B cell (primary cell): Measurements from ENCODE around the gene KCNQ2. TPM values are rescaled to one million over a fixed set of nuclear protein-coding genes. Genes with fewer than 3 reads are reported as not detected.

Experiments
- ATAC-seq: fragments of 200-7000 bp; cut with Tn5 transposase; one replicate; pipeline ENCODE4 v1.10.0; 2021; ENCODE audit warnings: low read depth, mild to moderate bottlenecking, moderate number of reproducible peaks, moderate library complexity
- CTCF ChIA-PET: fragments of 350-600 bp; sonication (Branson Sonifier 250); formaldehyde crosslinking; loops from one replicate; lab custom pipeline; 2021; ENCODE audit warnings: antibody characterized with exemption, inconsistent platforms; lab: Charles Lee
- POLR2A ChIA-PET: fragments of 350-600 bp; sonication (Branson Sonifier 250); formaldehyde crosslinking; loops from one replicate; lab custom pipeline; 2021; ENCODE audit warnings: antibody characterized with exemption; lab: Charles Lee
- DNase-seq: peaks from one replicate; pipeline ENCODE4 v3.0.0; 2013
- H2AFZ ChIP-seq: 2 replicates; pipeline ENCODE4 v1.6.1; 2012; ENCODE audit warnings: mild to moderate bottlenecking, low read depth, low read length; ENCODE audit not compliant: insufficient read depth, poor library complexity, severe bottlenecking
- H3K27ac ChIP-seq, 2 donors: 1 replicate in 1 of 2; 2 replicates in 1 of 2; pipeline ENCODE4 v1.5.1; 2012 to 2013; ENCODE audit warnings: low read length in 2 of 2, mild to moderate bottlenecking in 2 of 2, moderate library complexity in 1 of 2
- H3K27me3 ChIP-seq, 4 experiments: fragments of 200-600 bp in 1 of 4; sonication (generic) in 1 of 4; replicated peaks in 1 of 4; 1 replicate in 2 of 4; 2 replicates in 2 of 4; pipeline versions ENCODE4 v1.6.1 to v1.7.0; 2013 to 2016; ENCODE audit warnings: low read length in 3 of 4, mild to moderate bottlenecking in 2 of 4, mixed read lengths in 1 of 4, moderate library complexity in 1 of 4; ENCODE audit not compliant: insufficient read depth in 4 of 4, control insufficient read depth in 3 of 4; ENCODE audit errors: control extremely low read depth in 1 of 4
- H3K36me3 ChIP-seq, 2 experiments: replicated peaks in 1 of 2; 1 replicate in 1 of 2; 2 replicates in 1 of 2; pipeline versions ENCODE4 v1.6.1 to v1.7.1; 2013; ENCODE audit warnings: low read length in 1 of 2; ENCODE audit not compliant: insufficient read depth in 2 of 2, control insufficient read depth in 1 of 2; ENCODE audit errors: control extremely low read depth in 1 of 2, extremely low read depth in 1 of 2
- H3K4me1 ChIP-seq, 2 donors: fragments of 200-600 bp in 1 of 2; sonication (generic) in 1 of 2; 1 replicate in 1 of 2; 2 replicates in 1 of 2; pipeline versions ENCODE4 v1.5.1 to v1.6.1; 2013 to 2017; ENCODE audit warnings: low read length in 2 of 2; ENCODE audit not compliant: control insufficient read depth in 2 of 2, insufficient read depth in 2 of 2
- H3K4me2 ChIP-seq: replicated peaks from 2 replicates; pipeline ENCODE3; 2012; ENCODE audit warnings: mild to moderate bottlenecking, low read depth, low read length; ENCODE audit not compliant: poor library complexity, severe bottlenecking
- H3K4me3 ChIP-seq, 5 experiments: fragments of 200-600 bp in 1 of 5; sonication (generic) in 1 of 5; 1 replicate in 3 of 5; 2 replicates in 2 of 5; pipeline versions ENCODE4 v1.5.1 to v1.7.0; 2011 to 2016; ENCODE audit warnings: low read length in 4 of 5, mild to moderate bottlenecking in 4 of 5, low read depth in 2 of 5, control low read depth in 1 of 5, moderate library complexity in 1 of 5; ENCODE audit not compliant: insufficient read depth in 1 of 5; ENCODE audit errors: control extremely low read depth in 1 of 5, extremely low read depth in 1 of 5
- H3K79me2 ChIP-seq: fragments of 200-600 bp; sonication (generic); one replicate; pipeline ENCODE4 v1.6.0; 2016; ENCODE audit warnings: low read length; ENCODE audit not compliant: control insufficient read depth, insufficient read depth
- H3K9ac ChIP-seq: fragments of 200-600 bp; sonication (generic); 2 replicates; pipeline ENCODE4 v1.6.1; 2017; ENCODE audit warnings: mild to moderate bottlenecking, low read length, moderate library complexity
- H3K9me3 ChIP-seq, 3 donors: one replicate each; pipeline versions ENCODE4 v1.6.1 to v1.7.1; 2013; ENCODE audit warnings: low read length in 2 of 3; ENCODE audit not compliant: control insufficient read depth in 2 of 3, insufficient read depth in 1 of 3; ENCODE audit errors: control extremely low read depth in 1 of 3
- H4K20me1 ChIP-seq: 2 replicates; pipeline ENCODE4 v1.6.0; 2012; ENCODE audit warnings: mild to moderate bottlenecking, low read length; ENCODE audit not compliant: insufficient read depth, control insufficient read depth, poor library complexity, severe bottlenecking
- H3K27ac Mint-ChIP-seq: one replicate; pipeline ENCODE4 v1.8.0; 2021; ENCODE audit warnings: mixed read lengths
- H3K27me3 Mint-ChIP-seq: one replicate; pipeline ENCODE4 v1.8.0; 2021; ENCODE audit warnings: mixed read lengths
- H3K4me1 Mint-ChIP-seq: one replicate; pipeline ENCODE4 v1.8.0; 2021; ENCODE audit warnings: mixed read lengths
- H3K4me3 Mint-ChIP-seq: one replicate; pipeline ENCODE4 v1.8.0; 2021; ENCODE audit warnings: mixed read lengths
- H3K9me3 Mint-ChIP-seq: one replicate; pipeline ENCODE4 v1.8.0; 2022; ENCODE audit warnings: mixed read lengths; ENCODE audit not compliant: insufficient read depth
- CTCF ChIP-seq: fragments of 200-600 bp; IDR thresholded peaks from one replicate; pipeline ENCODE4 v1.8.0; 2022; ENCODE audit warnings: antibody characterized with exemption, mild to moderate bottlenecking
- EZH2 ChIP-seq: IDR thresholded peaks from 2 replicates; pipeline ENCODE4 v1.6.1; 2012; ENCODE audit warnings: borderline replicate concordance, low read depth, mild to moderate bottlenecking, moderate library complexity, low read length; ENCODE audit not compliant: insufficient read depth, poor library complexity, severe bottlenecking
- WGBS: methylation state at CpG from one replicate; pipeline ENCODE4 v1.1.5; 2013; ENCODE audit warnings: missing lambda C conversion rate; ENCODE audit not compliant: insufficient coverage; 5-methylcytosine and 5-hydroxymethylcytosine counted together
- intact Hi-C: fragments of 100-400 bp; cut with micrococcal nuclease; formaldehyde crosslinking; loops from one replicate; pipeline ENCODE4 v1.10.0; 2022
- polyA plus RNA-seq: library from polyadenylated mRNA; depleted of rRNA; stranded (reverse); fragments of >200 nt; gene quantifications from 2 replicates; pipeline ENCODE4 v1.2.3, GENCODE V29; 2012
- total RNA-seq, 2 donors: library from RNA; stranded (reverse); fragments of 120-200 nt in 1 of 2; gene quantifications; 1 replicate in 1 of 2; 2 replicates in 1 of 2; pipeline versions ENCODE4 v1.2.3 to v1.2.4, GENCODE V29; 2013 to 2022

The KCNQ2 gene
- total and polyA plus RNA-seq, 2 donors (not counting 1 experiment from before 2014, with no cell fraction given) = 0.12 TPM; not detected in 1

GRCh38 chr20:63372971-63373885 is 99.2 kb downstream of the KCNQ2 start:
- Histone ChIP-seq H3K4me1 (no peaks in the 10 kb centered on the region), H3K4me2 (no peak overlapping the region), H3K79me2 (no peaks in the 10 kb centered on the region), H3K9ac (no peak overlapping the region), H3K27me3 (peaks cover 0 to 9% (median 0%) of the 10 kb centered on the region in 4 experiments), H3K4me3 (no peak overlapping the region), H2AFZ (no peak overlapping the region), H3K36me3 (no peaks in the 10 kb centered on the region), H3K9me3 (no peaks in the 10 kb centered on the region), H4K20me1 (no peaks in the 10 kb centered on the region), H3K27ac (no peak overlapping the region)
- intact Hi-C loops = no loop called here
- peaks cover 16% of the 10 kb centered on the region for H3K27me3 Mint-ChIP-seq
- H3K27ac Mint-ChIP-seq = no peak overlapping the region
- H3K9me3 Mint-ChIP-seq = no peaks in the 10 kb centered on the region
- ChIA-PET CTCF (no interaction called here), POLR2A (no interaction called here)
- TF ChIP-seq EZH2 = no peak
- TF ChIP-seq CTCF = no peak
- WGBS = 73% methylated on average over 33 of the region's 34 CpGs
- H3K4me3 Mint-ChIP-seq = no peak overlapping the region
- ATAC-seq (no peak), DNase-seq (no peak)
- no peaks in the 10 kb centered on the region for H3K4me1 Mint-ChIP-seq

- no peaks in the 10 kb centered on the region for H3K9me3 ChIP-seq
- H4K20me1 ChIP-seq = no peaks in the 10 kb centered on the region
- no peak overlapping the region for H3K27ac Mint-ChIP-seq
- no peaks in the 10 kb centered on the region for H3K9me3 Mint-ChIP-seq
- CTCF ChIA-PET = no interaction called here
- no peaks in the 10 kb centered on the region for H3K4me1 Mint-ChIP-seq
- WGBS = 86% methylated on average over 26 of the region's 28 CpGs
- H3K36me3 ChIP-seq = no peaks in the 10 kb centered on the region
- H3K27me3 Mint-ChIP-seq = peaks cover 9% of the 10 kb centered on the region
- no peak overlapping the region for H3K4me3 Mint-ChIP-seq
- H3K4me1 ChIP-seq = no peaks in the 10 kb centered on the region
- TF ChIP-seq EZH2 (no peak), CTCF (no peak)
- DNase-seq = no peak
- POLR2A ChIA-PET = no interaction called here
- no peak overlapping the region for H3K4me2 ChIP-seq
- no peak overlapping the region for H2AFZ ChIP-seq
- H3K9ac ChIP-seq = no peak overlapping the region
- H3K79me2 ChIP-seq = no peaks in the 10 kb centered on the region
- no peak overlapping the region for H3K27ac ChIP-seq
- ATAC-seq = no peak
- no peak overlapping the region for H3K4me3 ChIP-seq
- peaks cover 0 to 2% (median 0%) of the 10 kb centered on the region in 4 experiments for H3K27me3 ChIP-seq
- intact Hi-C loops = no loop called here
Observed at GRCh38 chr20:63371291-63371865, 101.1 kb downstream of the KCNQ2 start.
